ENCODE data around the gene DUSP12. TPM values are rescaled to one million over a fixed set of nuclear protein-coding genes. Genes with fewer than 3 reads are reported as not detected.
"Not testable (repeated sequence)": the region's sequence is repeated elsewhere in the genome, so short reads cannot be mapped to it uniquely, and the experiment has no call there.

DUSP12 gene
- total and polyA plus RNA-seq, 7 donors = 4.4 to 15.3 (median 9.9) TPM

DNA sequence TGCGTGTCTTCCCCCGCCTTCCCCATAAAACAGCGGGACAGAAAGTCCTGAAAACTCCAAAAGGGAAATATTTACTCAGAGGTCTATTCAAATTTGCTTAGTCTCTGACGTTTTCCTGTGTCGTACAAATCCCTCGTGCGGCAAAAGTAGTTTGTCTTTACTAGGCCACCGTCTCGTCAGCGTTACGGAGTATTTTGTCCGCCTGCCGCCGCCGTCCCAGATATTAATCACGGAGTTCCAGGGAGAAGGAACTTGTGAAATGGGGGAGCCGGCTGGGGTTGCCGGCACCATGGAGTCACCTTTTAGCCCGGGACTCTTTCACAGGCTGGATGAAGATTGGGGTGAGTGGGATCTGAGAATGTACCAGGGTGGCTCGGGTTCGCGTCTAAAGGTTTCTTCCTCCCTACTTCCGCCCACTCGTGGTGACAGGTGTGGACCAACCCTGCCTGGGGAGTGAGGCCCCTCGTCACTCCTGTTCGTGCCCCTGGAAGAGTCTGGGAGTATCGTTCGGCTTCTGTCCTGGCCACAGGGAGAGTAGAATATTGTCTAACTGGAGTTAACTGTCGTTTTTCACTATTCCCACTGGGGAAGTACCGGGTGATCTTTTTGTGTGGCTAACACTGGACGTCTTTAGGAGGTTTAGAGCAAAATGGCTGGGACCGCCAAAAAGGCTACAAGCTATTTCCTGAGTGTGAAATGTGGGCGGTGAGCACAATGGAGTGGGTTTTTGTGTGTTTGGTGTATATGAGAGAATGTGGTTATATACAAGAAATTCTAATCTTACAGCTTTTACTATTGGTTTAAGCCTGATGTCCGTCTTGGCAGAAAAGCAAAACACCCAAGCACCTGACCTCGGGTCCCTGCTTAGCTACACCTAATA is 16.8 kb downstream of the DUSP12 start, which contains the start of gene ATF6:
ATF6 (plus strand) TSS at position 219 of the 880 bp plus-strand sequence; CDS start at position 260, 41 bp downstream.
- TF ChIP-seq, protein P1, sequence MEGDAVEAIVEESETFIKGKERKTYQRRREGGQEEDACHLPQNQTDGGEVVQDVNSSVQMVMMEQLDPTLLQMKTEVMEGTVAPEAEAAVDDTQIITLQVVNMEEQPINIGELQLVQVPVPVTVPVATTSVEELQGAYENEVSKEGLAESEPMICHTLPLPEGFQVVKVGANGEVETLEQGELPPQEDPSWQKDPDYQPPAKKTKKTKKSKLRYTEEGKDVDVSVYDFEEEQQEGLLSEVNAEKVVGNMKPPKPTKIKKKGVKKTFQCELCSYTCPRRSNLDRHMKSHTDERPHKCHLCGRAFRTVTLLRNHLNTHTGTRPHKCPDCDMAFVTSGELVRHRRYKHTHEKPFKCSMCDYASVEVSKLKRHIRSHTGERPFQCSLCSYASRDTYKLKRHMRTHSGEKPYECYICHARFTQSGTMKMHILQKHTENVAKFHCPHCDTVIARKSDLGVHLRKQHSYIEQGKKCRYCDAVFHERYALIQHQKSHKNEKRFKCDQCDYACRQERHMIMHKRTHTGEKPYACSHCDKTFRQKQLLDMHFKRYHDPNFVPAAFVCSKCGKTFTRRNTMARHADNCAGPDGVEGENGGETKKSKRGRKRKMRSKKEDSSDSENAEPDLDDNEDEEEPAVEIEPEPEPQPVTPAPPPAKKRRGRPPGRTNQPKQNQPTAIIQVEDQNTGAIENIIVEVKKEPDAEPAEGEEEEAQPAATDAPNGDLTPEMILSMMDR (IDR thresholded peaks at IDR 0.05) = no peak
- intact Hi-C loops (cut with DNase I) = no loop called here
- peak within 1 kb of the TSS; percentile 88 for H3K27ac ChIP-seq
- no peaks in the 10 kb centered on the region for H3K36me3 ChIP-seq (ENCODE audit: insufficient read depth in 1 of 2, low read depth in 1 of 2)
- H3K9me3 ChIP-seq = no peaks in the 10 kb centered on the region
- 0% methylated on average over 35 of the region's 35 CpGs for WGBS, 3 donors
- peaks cover 24% of the 10 kb centered on the region for H3K4me1 ChIP-seq
- ATAC-seq = peak; percentile 93 to 97 (median 96)
- no peaks in the 10 kb centered on the region for H3K27me3 ChIP-seq (ENCODE audit: insufficient read depth in 3 of 3, low read length in 2 of 3)
- H3K4me3 ChIP-seq = peak within 1 kb of the TSS; percentile 77
- peak; percentile 90 to 94 for DNase-seq

DNA sequence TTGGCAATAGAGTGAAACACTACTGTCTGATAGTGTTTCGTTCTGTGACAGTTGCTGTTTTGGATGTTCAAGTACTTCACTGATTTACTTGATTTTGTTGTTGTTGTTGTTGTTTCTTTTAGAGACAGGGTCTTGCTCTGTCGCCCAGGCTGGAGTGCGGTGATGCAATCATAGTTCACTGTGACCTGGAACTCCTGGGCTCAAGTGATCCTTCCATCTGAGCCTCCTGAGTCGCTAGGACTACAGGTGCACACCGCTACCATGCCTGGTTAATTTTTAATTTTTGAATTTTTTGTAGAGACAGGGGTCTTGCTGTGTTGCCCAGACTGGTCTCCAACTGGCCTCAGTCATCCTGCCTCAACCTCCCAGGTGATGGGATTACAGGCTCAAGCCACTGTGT is 18.9 kb downstream of the DUSP12 start:
- Histone ChIP-seq H3K27me3 (ENCODE audit: insufficient read depth in 3 of 3, low read length in 2 of 3) (no peaks in the 10 kb centered on the region), H3K36me3 (ENCODE audit: insufficient read depth in 1 of 2, low read depth in 1 of 2) (no peaks in the 10 kb centered on the region), H3K4me1 (peaks cover 27% of the 10 kb centered on the region), H3K4me3 (no peak overlapping the region), H3K9me3 (no peaks in the 10 kb centered on the region), H3K27ac (no peak overlapping the region)
- ATAC-seq (no peak), DNase-seq (no peak)
- TF ChIP-seq, protein P1 (IDR thresholded peaks at IDR 0.05) = no peak
- intact Hi-C loops (cut with DNase I) = no loop called here
- 87 to 93% (median 92%) methylated on average over 5 of the region's 5 CpGs for WGBS, 3 donors

DNA sequence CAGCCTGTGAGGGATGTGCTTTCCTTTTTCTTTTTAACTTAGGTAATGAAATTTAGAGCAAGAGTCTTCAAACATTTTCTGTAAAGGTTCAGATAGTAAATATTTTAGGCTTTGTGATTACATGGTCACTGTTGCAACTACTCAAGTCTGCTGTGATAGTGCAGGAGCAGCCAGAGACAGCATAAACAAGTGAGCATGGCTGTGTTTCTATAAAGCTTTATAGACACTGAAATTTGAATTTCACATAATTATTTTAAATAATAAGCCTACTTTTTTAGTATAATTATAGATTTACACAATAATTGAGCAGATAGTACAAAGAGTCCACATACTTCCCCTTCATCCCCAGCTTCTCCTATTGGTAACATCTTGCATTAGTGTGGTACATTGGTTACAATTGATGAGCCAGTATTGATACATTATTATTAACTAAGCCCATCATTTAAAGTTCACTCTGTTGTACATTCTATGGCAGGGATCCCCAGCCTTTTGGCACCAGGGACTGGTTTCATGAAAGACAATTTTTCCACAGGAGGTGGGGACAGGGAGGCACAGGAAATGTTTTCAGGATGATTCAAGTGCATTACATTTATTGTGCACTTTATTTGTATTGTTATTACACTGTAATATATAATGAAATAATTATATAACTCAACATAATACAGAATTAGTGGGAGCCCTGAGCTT is 19.5 kb downstream of the DUSP12 start:
- Histone ChIP-seq H3K27ac (no peak overlapping the region), H3K27me3 (ENCODE audit: insufficient read depth in 3 of 3, low read length in 2 of 3) (no peaks in the 10 kb centered on the region), H3K9me3 (no peaks in the 10 kb centered on the region), H3K4me3 (no peak overlapping the region), H3K4me1 (peaks cover 31% of the 10 kb centered on the region), H3K36me3 (ENCODE audit: insufficient read depth in 1 of 2, low read depth in 1 of 2) (no peaks in the 10 kb centered on the region)
- DNase-seq (no peak), ATAC-seq (no peak)
- intact Hi-C loops (cut with DNase I) = no loop called here
- TF ChIP-seq, protein P1 (IDR thresholded peaks at IDR 0.05) = no peak

DNA sequence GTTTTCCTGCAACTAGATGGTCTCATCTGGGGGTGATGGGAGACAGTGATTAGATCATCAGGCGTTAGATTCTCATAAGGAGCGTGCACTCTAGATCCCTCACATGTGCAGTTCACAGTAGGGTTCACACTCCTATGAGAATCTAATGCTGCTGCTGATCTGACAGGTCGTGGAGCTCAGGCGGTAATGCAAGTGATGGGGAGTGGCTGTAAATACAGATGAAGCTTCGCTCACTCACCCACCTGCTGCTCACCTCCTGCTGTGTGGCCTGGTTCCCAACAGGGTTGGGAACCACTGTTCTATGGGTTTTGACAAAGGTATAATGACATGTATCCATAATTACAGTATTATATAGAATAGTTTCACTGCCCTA is 20.1 kb downstream of the DUSP12 start:
- 82 to 89% (median 82%) methylated on average over 5 of the region's 5 CpGs for WGBS, 3 donors
- not testable (repeated sequence) for ATAC-seq
- peaks cover 31% of the 10 kb centered on the region for H3K4me1 ChIP-seq

DNA sequence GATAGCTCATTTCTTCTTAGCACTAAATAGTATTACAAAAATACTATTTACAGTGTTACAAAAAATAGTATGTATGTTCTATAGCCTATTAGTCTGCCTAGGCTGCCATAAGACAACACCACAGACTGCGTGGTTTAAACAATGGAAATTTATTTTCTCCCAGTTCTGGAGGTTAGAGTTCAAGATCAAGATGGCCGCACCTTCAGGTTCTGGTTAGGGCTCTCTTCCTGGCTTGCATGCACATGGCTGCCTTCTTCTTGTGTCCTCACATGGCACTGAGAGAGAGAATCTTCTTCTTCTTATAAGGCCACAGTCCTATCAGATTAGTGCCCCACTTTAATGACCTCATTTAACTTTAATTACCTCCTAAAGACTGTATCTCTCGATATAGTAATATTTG is 20.7 kb downstream of the DUSP12 start:
- TF ChIP-seq, protein P1 (IDR thresholded peaks at IDR 0.05) = no peak
- ATAC-seq = no peak
- DNase-seq = no peak
- H3K27me3 ChIP-seq (ENCODE audit: insufficient read depth in 3 of 3, low read length in 2 of 3) = no peaks in the 10 kb centered on the region
- 92 to 96% (median 93%) methylated on average over 3 of the region's 3 CpGs for WGBS, 3 donors
- no peaks in the 10 kb centered on the region for H3K36me3 ChIP-seq (ENCODE audit: insufficient read depth in 1 of 2, low read depth in 1 of 2)
- H3K4me3 ChIP-seq = no peak overlapping the region
- no peak overlapping the region for H3K27ac ChIP-seq
- intact Hi-C loops (cut with DNase I) = no loop called here
- H3K4me1 ChIP-seq = peaks cover 31% of the 10 kb centered on the region
- H3K9me3 ChIP-seq = no peaks in the 10 kb centered on the region

More for the DNA sequence above, 20.1 kb downstream of the DUSP12 start:
- DNase-seq; intact Hi-C loops (cut with DNase I); H3K27ac ChIP-seq; H3K27me3 ChIP-seq (ENCODE audit: insufficient read depth in 3 of 3, low read length in 2 of 3); H3K4me3 ChIP-seq; H3K9me3 ChIP-seq; H3K36me3 ChIP-seq (ENCODE audit: insufficient read depth in 1 of 2, low read depth in 1 of 2): not testable (repeated sequence)

Measured in psoas muscle (tissue), 8 donors.